Measurements from ENCODE around the gene WASF2.

Gene WASF2

GRCh38 chr1:27356619-27357280 lies 133.2 kb downstream of the WASF2 start:
- DNase-seq, result no peak
- peak overlapping the region; percentile 46 for H3K9ac ChIP-seq (ENCODE audit: low read depth, low read length)

GRCh38 chr1:27356277-27356618 lies 133.7 kb downstream of the WASF2 start:
- Histone ChIP-seq H3K79me2 (ENCODE audit: insufficient read depth, low read length) (no peaks in the 10 kb centered on the region), H3K9ac (ENCODE audit: low read depth, low read length) (no peak overlapping the region), H4K20me1 (ENCODE audit: insufficient read depth, low read length) (no peaks in the 10 kb centered on the region), H3K27ac (ENCODE audit: low read length) (no peak overlapping the region), H3K9me3 (ENCODE audit: insufficient read depth, low read length, severe bottlenecking) (no peaks in the 10 kb centered on the region), H3K4me3 (ENCODE audit: low read depth in 1 of 2, low read length in 2 of 2) (no peak overlapping the region), H3K36me3 (ENCODE audit: insufficient read depth, low read length) (no peaks in the 10 kb centered on the region), H3K4me2 (ENCODE audit: insufficient read depth, low read length) (no peak overlapping the region; the same call in 1 of the 2 replicates), H3K27me3 (ENCODE audit: insufficient read depth, low read length, poor library complexity) (no peaks in the 10 kb centered on the region), H3K4me1 (ENCODE audit: insufficient read depth, low read length) (peaks cover 14% of the 10 kb centered on the region), H2AFZ (ENCODE audit: low read depth, low read length) (no peak overlapping the region)
- no peak for DNase-seq
- ATAC-seq (ENCODE audit: insufficient read depth, low read depth), result no peak
- no peak for TF ChIP-seq CTCF (IDR thresholded peaks at IDR 0.05; ENCODE audit: borderline replicate concordance, extremely low read depth, low read length, poor library complexity, severe bottlenecking)
- TF ChIP-seq EZH2 (IDR thresholded peaks at IDR 0.05; ENCODE audit: borderline replicate concordance, low read depth, low read length, severe bottlenecking), result no peak

More at GRCh38 chr1:27356619-27357280, 133.2 kb downstream of the WASF2 start:
- no peak for TF ChIP-seq EZH2 (IDR thresholded peaks at IDR 0.05; ENCODE audit: borderline replicate concordance, low read depth, low read length, severe bottlenecking)
- TF ChIP-seq CTCF (IDR thresholded peaks at IDR 0.05; ENCODE audit: borderline replicate concordance, extremely low read depth, low read length, poor library complexity, severe bottlenecking), result no peak
- peak overlapping the region; percentile 46 for H2AFZ ChIP-seq (ENCODE audit: low read depth, low read length)
- no peaks in the 10 kb centered on the region for H3K9me3 ChIP-seq (ENCODE audit: insufficient read depth, low read length, severe bottlenecking)
- no peaks in the 10 kb centered on the region for H3K27me3 ChIP-seq (ENCODE audit: insufficient read depth, low read length, poor library complexity)
- peak overlapping the region in 1 of 2 experiments; percentile 43; a peak in 2 of 4 replicates for H3K4me3 ChIP-seq (ENCODE audit: low read depth in 1 of 2, low read length in 2 of 2)
- H3K27ac ChIP-seq (ENCODE audit: low read length), result peak overlapping the region; percentile 3; the same call in 1 of the 2 replicates
- H3K36me3 ChIP-seq (ENCODE audit: insufficient read depth, low read length), result no peaks in the 10 kb centered on the region
- H3K79me2 ChIP-seq (ENCODE audit: insufficient read depth, low read length), result no peaks in the 10 kb centered on the region
- H3K4me2 ChIP-seq (ENCODE audit: insufficient read depth, low read length), result peak overlapping the region; percentile 60
- H4K20me1 ChIP-seq (ENCODE audit: insufficient read depth, low read length), result no peaks in the 10 kb centered on the region
- H3K4me1 ChIP-seq (ENCODE audit: insufficient read depth, low read length), result peaks cover 14% of the 10 kb centered on the region
- ATAC-seq (ENCODE audit: insufficient read depth, low read depth), result peak; percentile 17

- no peak overlapping the region for H3K4me3 ChIP-seq (ENCODE audit: low read depth in 1 of 2, low read length in 2 of 2)
- no peaks in the 10 kb centered on the region for H3K9me3 ChIP-seq (ENCODE audit: insufficient read depth, low read length, severe bottlenecking)
These were observed 134.3 kb downstream of the WASF2 start for GRCh38 chr1:27355683-27356082.

More at GRCh38 chr1:27355683-27356082, 134.3 kb downstream of the WASF2 start:
- H3K4me2 ChIP-seq (ENCODE audit: insufficient read depth, low read length), result no peak overlapping the region
- H4K20me1 ChIP-seq (ENCODE audit: insufficient read depth, low read length), result no peaks in the 10 kb centered on the region
- no peaks in the 10 kb centered on the region for H3K36me3 ChIP-seq (ENCODE audit: insufficient read depth, low read length)
- H3K27ac ChIP-seq (ENCODE audit: low read length), result no peak overlapping the region
- TF ChIP-seq EZH2 (IDR thresholded peaks at IDR 0.05; ENCODE audit: borderline replicate concordance, low read depth, low read length, severe bottlenecking) (no peak), CTCF (IDR thresholded peaks at IDR 0.05; ENCODE audit: borderline replicate concordance, extremely low read depth, low read length, poor library complexity, severe bottlenecking) (no peak)
- peaks cover 14% of the 10 kb centered on the region for H3K4me1 ChIP-seq (ENCODE audit: insufficient read depth, low read length)
- H3K9ac ChIP-seq (ENCODE audit: low read depth, low read length), result no peak overlapping the region
- DNase-seq (no peak), ATAC-seq (ENCODE audit: insufficient read depth, low read depth) (no peak)
- H2AFZ ChIP-seq (ENCODE audit: low read depth, low read length), result no peak overlapping the region
- H3K79me2 ChIP-seq (ENCODE audit: insufficient read depth, low read length), result no peaks in the 10 kb centered on the region
- no peaks in the 10 kb centered on the region for H3K27me3 ChIP-seq (ENCODE audit: insufficient read depth, low read length, poor library complexity)

Data from DND-41 (cell line).